Mucosa of gallbladder (tissue), 1 donor: ENCODE data around the gene TBXA2R. TPM values are rescaled to one million over a fixed set of nuclear protein-coding genes. Genes with fewer than 3 reads are reported as not detected.
"Not testable (repeated sequence)": the region's sequence is repeated elsewhere in the genome, so short reads cannot be mapped to it uniquely, and the experiment has no call there.

ENCODE experiments used
- DNase-seq: peaks from one replicate; pipeline ENCODE4 v3.0.0-alpha.2; 2020; ENCODE audit warnings: low spot score
- total RNA-seq: library from RNA; stranded (reverse); gene quantifications from one replicate; pipeline ENCODE4 v1.2.1, GENCODE V29; 2021
- donor health status: DM: no; HTN: no; CAD: no.

TBXA2R gene
- total RNA-seq, 1 donor from 2014 or later, result 4.9 TPM

DNA sequence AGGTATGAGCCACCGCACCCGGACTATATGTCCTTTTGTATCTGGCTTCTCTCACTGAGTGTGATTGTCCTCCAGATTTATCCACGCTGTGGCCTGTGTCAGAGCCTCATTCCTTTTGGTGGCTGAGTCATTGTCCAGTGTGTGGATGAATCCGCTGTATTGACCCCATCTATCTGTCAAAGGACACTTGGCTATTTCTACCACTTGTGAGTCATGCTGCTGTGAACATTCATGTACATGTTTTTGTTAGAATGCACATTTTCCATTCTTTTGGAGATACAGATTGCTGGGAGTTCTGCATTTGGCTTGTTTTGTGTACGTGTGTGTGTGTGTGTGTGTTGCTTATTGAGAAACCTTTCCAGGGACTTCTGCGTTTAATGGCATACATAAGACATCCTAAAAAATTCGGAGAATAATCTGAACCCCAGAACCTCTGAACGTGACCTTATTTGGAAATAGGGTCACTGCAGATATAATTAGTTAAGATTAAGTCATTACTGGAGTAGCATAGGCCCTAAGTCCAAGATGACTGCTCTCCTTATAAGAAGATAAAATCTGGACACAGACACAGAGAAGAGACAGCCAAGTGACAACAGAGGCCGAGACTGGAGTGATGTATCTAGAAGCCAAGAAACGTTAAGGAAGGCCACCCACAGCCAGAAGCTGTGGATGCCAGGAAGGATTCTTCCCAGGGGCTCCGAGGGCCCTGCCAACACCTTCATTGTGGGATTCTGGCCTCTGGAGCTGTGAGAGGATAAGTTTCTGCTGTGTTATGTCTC lies 26.3 kb downstream of the TBXA2R start:
- DNase-seq, result no peak

DNA sequence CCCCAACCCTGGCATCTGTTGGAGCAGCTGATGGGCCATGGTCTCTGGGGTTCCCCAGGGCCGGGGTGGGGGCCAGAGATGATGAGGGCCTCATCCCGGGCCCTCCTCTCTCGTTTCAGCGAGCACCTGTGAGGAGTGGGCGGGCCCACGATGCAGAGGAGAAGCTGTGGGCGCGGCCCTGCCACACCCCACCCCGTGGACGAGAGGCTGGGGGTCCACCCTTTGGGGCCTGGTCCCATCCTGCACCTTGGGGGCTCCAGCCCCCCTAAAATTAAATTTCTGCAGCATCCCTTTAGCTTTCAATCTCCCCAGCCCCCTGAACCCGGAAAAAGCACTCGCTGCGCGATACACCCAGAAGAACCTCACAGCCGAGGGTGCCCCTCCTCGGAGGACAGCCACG lies 28.3 kb downstream of the TBXA2R start:
- DNase-seq, result no peak

DNA sequence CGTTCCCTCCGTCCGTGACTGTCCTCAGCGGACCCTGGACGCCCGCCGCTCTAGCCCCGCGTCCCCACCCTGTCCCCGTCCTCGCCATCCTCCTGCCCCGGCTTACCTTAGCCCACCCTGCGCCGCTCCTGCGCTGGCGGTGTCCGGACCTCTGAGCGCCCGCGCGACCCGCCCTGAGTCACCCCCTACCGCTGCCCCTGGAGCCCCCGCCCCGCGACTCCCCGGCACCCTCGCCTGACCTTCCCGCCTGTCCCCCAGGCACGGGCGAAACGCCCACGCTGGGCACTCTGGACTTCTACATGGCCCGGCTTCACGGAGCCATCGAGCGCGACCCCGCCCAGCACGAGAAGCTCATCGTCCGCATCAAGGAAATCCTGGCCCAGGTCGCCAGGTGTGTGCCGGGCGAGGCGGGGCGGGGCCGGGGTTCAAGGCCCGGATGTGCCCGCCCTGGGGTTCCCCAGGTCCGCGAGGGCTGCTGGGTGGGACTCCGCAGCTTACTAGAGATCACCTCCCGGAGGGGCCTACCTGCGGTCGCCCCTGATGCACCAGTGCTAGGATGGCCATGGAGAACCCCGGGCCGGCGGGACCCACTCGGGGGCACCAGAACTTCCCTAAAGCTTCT lies 28.8 kb downstream of the TBXA2R start:
- no peak for DNase-seq

DNA sequence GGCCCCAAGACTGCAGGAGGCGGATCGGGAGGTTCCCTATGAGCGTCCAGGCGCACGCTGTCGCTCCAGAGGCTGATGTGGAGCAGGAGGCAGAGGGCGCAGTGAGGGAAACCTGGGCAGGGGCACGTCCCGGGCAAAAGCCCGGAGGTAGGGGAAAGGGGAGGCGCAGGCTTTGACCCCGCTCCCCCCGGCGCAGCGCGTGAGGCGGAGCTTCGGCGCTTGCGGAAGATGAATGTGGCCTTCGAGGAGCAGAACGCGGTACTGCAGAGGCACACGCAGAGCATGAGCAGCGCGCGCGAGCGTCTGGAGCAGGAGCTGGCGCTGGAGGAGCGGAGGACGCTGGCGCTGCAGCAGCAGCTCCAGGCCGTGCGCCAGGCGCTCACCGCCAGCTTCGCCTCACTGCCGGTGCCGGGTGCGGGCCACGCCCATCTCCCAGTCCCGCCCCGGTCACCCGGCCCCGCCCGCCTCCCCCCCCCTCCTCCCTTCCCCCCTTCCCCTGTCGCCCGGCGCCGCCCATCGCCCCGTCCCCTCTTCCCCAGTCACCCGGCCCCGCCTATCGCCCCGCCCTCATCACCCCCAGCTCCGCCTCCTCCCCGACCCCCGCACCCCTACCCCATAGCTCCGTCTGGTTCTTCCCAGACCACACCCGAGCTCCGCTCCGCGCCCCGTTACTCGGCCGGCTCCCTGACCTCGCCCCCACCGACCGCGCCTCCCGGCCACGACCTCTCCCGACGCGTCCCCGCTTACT lies 29.8 kb downstream of the TBXA2R start:
- peak; percentile 50 for DNase-seq

DNA sequence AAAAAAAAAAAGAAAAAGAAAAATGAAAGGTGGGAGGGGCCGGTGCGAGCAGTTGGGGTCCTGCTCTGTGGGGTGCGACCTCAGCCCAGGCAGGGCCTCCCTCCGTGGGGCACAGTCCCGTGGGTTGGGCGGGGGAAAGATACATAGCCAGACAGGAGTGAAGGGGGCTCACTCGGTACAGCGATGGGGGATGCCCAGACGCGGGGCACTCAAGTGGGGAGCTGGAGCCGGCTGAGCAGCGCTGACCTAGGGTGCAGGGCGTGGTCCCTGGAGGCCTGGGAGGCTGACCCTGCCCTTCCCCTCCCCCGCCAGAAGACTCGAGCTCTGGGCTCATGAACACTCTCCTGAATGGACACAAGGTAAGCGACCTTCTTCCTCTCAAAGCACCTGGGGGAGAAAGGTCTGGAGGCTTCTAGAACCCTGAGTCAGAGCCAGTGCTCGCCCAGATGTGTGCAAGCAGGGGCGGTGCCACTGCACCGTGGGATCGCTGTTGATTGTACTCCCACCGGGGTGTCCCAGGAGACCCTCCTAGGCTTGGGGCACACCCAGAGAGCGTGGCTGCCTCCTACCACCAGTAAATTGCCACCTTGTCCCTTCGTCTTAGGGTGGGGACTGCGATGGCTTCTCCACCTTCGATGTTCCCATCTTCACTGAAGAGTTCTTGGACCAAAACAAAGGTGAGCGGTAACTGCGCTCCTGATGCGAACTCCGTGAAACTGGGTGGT lies 30.6 kb downstream of the TBXA2R start:
- no peak for DNase-seq

DNA sequence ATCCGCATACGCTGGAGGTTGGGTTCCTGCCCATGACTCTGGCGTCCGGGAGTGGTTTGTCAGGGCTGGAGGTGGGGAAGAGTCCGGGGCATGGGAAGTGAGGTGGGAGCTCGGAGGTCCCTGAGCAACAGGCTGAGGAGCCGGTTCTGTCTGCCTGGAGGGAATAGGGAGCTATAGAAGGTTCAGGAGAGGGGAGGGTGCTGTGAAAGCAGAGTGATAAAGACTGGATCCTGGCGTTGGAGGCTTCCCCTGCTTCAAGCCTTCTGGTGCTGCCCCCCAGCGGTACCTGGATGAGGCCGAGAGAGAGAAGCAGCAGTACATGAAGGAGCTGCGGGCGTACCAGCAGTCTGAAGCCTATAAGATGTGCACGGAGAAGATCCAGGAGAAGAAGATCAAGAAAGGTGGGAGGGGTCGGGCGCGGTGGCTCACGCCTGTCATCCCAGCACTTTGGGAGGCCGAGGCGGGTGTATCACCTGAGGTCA lies 31.4 kb downstream of the TBXA2R start:
- no peak for DNase-seq

DNA sequence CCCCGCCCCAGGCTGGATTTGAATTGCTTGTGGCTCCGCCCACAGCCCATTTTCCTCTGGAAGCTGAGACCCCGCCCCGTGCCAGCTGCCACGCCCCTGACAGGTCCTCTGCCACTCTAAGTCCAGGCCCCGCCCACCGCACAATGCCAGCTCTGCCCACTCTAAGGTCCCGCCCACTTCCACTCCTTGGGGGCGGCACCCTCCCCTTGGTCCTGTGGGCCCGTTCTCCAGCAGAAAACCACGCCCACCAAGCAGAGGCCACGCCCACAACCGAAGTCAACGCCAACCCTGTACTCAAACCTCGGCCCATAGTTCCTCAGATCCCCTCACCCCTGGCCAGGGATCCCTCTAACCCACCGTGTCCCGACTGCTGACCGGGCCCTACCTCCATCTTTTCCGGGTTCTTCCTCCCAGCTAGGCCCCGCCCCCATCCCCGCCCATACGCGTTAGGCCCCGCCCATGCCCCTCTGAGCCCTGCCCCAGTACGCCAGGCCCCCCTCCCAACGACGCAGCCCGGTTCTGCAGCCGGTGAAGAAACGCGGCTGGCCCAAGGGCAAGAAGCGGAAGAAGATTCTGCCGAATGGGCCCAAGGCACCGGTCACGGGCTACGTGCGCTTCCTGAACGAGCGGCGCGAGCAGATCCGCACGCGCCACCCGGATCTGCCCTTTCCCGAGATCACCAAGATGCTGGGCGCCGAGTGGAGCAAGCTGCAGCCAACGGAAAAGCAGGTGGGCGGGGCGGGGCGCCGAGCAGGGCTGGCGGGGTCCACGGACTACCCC lies 32.6 kb downstream of the TBXA2R start:
- peak; percentile 80 for DNase-seq

DNA sequence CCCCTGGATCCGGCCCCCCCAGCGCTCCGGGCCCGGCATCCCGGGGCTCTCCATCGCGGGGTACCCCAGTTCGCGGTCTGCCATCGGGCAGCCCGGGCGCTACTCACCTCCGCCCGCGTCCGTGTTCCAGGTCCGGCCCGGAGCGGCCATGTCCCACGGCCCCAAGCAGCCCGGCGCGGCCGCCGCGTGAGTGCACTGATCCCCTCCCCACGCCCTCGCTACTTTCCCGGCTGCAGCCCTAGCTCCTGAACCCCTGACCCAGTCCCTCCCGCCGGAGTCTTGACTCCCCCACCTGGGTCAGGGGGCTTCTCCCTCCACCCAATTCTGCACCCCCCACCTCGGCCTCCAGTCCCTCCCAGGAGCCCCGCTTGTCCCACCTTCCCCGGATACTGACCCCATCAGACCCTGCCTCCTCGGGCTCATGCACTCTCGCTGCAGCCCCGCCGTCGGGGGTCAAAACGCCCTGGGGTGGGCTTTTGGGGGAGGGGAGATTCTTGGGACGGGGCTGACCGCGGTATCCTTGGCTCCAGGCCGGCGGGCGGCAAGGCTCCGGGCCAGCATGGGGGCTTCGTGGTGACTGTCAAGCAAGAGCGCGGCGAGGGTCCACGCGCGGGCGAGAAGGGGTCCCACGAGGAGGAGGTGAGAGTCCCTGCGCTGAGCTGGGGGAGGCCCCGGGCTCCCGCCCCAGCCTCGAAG lies 33.4 kb downstream of the TBXA2R start:
- DNase-seq, result no peak

DNA sequence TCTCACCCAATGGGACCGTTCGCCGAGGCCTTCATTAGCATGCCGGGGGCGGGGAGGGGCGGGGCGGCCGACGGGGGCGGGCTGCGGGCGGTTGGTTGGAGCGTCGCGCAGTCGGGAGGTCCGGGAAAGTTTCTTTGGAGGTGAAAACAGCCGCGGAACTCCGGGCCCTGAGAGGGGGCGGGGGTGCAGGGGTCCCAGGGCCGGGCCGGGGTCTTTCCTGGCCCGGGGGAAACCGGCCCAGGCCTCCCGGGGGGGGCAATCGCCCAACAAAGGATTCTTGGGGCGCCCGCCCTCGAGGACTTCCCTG lies 33.9 kb downstream of the TBXA2R start, which contains the start of gene HMG20B:
TSS of gene HMG20B (plus strand) at position 90 of the 307 bp plus-strand sequence. CDS start 366 bp downstream, outside the sequence.
- no peak for DNase-seq

DNA sequence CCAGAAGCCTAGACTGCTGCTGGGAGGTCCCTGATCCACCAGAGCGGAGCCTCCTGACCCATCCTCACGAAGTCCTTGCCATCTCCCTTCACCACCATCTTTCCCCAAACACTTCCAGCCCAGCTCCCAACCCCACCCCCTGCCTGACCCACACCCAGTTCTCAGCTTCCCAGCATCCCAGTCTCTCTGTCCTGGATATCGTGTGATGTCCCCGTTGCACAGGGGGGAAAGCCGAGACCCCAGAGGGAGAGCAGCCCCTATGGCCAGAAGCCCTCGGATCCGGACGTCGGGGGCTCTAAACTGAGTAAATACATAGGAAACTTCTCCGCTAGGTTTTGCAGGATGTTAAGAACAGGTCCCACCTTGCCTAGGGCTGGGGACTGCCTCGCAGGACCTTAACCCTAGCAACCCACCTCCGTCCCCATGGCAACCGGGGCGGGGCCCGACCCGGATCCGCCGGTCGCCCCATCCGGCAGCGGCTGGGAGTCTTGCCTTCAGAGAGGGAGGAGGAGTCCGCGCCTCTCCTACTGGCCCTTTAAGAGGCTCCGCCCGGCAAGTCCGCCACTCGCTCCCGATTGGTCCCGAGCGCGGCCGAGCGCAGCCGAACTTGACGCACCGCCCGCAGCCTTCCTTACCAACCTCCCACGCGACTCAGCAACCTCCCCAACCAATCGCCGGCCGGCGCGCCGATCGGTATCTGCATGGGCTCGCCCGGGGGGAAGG lies 34.4 kb downstream of the TBXA2R start:
- DNase-seq, result peak; percentile 100

DNA sequence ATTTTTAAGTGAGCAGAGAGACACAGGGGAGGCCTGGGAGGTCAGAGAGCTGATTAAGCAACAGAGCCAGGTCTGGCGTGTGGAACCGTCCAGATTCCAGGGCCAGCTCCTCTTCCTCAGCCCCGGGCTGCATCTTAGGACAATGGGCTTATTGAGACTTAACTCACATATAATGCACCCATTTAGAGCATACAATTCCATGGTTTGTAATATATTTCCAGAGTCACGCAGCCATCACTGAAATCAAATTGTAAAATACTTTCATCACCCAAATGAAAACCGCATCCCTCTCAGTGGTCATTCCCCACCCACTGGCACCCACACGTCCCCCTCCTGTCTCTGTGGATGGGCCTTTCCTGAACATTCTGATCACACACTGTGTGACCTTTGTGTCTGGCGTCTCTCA lies 36.1 kb downstream of the TBXA2R start:
- no peak for DNase-seq

DNA sequence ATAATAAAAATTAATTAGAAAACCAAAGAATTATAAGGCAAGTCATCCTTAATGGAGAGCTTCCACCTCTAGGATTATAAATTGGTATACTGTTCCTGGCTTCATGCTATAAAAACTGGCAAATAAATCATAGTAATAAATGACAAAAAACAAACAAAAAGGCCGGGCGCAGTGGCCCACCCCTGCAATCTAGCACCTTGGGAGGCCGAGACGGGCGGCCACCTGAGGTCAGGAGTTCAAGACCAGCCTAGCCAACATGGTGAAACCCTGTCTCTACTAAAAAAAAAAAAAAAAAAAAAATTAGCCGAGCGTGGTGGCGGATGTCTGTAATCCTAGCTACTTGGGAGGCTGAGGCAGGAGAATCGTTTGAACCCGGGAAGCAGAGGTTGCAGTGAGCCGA lies 36.6 kb downstream of the TBXA2R start:
- not testable (repeated sequence) for DNase-seq

DNA sequence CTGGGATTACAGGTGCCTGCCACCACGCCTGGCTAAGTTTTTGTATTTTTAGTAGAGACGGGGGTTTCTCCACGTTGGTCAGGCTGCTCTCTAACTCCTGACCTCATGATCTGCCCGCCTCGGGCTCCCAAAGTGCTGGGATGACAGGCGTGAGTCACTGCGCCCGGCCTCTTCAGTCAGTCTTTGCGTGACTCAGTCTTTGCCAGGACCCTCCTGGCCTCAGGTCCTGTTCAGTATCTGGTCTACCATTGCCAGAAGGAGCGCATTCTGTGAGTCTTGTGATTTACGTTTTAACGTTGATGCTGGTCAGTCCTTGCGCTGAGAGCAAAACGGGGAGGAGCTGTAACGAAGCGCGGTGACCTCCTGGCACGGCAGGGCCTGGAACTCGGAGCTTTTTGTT lies 41.5 kb downstream of the TBXA2R start:
- DNase-seq, result no peak

DNA sequence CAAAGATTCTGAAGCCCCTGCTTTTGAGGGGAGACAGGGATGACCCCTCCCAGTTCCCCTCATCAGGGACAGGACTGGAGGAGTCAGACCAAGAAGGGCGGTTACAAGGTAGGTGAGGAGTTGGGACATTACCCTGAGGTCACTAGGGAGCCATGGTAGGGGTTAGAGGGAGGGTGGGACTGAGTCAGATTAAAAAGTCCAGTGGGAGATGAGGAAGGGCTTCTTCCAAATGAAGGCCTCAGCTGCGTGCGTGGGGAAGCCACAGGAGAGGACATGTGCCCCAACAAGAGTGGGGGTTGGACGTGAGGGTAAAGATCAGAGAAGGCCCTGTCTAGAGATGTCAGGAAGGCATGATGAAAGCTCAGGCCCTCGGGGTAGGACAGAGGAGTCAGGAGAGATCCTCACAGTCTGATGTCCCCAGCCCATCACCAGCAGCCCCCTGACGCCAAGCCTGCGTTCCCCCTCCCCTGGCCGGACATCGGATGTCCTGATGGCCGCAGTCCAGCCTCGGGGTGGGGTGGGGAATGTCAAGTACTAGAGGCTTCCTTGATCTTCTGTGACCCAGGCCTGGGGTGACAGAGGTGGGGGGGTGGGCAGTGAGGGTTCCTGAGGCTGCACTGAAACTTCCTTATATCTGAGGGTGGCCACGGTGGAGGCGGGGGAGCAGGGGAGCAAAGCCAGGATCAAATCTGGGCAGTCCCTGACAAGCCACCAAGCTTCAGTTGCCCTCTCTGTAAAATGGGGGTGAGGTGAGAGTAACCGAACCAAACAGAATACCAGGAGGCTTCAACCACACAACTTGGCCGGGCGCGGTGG lies 42.8 kb downstream of the TBXA2R start:
- no peak for DNase-seq

DNA sequence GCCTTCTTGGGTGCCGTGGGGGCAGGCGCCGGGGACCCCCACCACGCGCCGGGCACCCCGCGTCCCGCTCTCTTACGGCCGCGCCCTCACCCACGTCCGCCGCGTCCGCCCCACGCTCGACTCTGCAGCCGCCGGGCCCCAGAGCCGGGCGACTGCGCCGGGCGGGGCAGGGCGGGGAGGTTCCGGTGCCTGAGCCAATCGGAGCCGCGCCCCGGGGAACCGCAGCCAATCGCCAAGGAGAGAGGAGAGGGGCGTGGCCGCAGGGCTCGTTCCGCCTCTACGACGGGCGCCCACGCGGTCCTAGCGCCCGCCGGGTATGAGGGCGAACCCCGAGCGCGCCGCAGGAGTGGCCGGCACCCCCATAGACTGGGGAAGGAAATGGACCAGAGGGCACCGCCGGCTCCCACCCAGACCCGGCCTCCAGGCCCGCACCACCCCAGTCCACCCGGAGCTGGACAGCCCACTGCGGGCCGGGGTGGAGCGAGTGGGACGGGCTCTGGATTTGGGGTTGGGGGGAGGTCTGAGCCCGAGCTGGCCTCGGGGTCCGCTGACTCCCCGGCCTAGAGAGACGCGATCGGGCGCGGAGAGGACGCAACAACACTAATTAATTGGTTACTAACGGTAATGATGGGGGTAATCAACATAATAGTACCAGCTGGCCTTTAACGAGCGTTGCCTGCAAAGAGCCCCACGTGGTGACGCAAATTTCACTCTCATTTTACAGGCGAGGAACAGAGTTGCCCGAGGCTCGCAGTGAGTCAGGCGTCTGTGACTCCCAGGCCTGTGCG lies 49.0 kb downstream of the TBXA2R start, which contains the start of gene MFSD12:
TSS of gene MFSD12 (minus strand) at position 126 of the 788 bp plus-strand sequence. CDS start 183 bp downstream, outside the sequence.
- peak; percentile 94 for DNase-seq

DNA sequence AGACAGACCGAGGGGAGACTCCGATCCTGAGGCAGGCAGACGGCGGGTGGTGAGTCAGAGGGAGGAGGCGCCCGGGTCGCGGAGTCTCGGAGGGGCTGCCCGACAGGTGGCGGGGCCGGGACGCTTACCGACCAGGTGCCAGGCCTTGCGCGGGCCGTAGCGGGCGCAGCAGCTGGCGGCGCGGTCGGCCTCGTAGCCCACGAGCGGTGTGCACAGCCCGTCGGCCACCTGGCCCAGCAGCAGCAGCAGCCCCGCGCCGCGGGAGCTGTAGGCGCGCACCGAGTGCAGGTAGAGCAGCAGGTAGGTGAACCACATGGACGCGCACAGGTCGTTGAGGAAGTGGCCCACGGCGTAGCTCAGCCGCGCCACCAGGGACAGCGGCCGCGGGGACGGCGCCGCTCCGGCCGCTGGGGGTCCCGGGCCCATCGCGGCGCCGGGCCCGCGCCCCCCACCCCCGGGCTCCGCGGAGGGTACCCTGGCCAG lies 49.7 kb downstream of the TBXA2R start:
- no peak for DNase-seq

DNA sequence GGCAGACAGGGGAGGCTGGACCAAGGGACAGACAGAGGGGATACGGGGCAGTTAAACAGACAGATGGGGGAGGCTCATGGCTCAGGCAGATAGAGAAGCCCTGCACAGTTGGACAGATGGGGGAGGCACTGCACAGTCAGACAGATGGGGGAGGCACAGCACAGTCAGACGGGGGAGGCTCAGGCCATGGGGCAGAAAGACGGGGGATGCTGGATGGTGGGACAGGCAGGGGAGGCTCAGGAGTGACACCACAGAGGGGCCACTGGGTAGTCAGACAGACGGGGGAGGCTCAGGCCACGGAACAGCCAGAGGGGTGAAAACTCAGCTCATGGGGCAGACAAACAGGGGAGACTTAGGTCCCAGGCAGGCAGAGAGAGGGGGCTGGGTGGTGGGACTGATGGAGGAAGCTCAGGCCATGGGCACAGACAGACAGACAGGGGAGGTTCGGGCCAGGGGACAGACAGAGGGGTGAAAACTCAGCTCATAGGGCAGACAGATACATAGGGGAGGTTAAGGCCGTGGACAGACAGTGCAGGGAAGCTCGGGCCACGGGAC lies 50.2 kb downstream of the TBXA2R start:
- DNase-seq, result no peak
